GM19193 (cell line): ENCODE data around the gene TP53I3.

Source experiments
- POLR2A ChIP-seq: IDR thresholded peaks from 4 replicates; pipeline ENCODE4 v1.6.1; 2011; ENCODE audit not compliant: insufficient read depth, insufficient read length; ENCODE audit errors: extremely low read depth

Gene TP53I3

GRCh38 chr2:24046599-24046929 is 38.1 kb downstream of the TP53I3 start:
- no peak for TF ChIP-seq POLR2A

GRCh38 chr2:24045511-24046508 is 38.8 kb downstream of the TP53I3 start:
- TF ChIP-seq POLR2A, result no peak

GRCh38 chr2:24040511-24040910 is 44.1 kb downstream of the TP53I3 start:
- no peak for TF ChIP-seq POLR2A

GRCh38 chr2:24038786-24039499 is 45.7 kb downstream of the TP53I3 start:
- TF ChIP-seq POLR2A, result no peak
